HepG2 (cell line): ENCODE measurements around the gene CACNA1D. TPM values are rescaled to one million over a fixed set of nuclear protein-coding genes. Genes with fewer than 3 reads are reported as not detected.

Experiments used
- ARID2 ChIP-seq: sonication (generic); formaldehyde crosslinking; IDR thresholded peaks from 2 replicates; pipeline ENCODE4 v1.8.1; 2022; ENCODE audit warnings: mild to moderate bottlenecking, missing genetic modification reagents, borderline replicate concordance
- ATF1 ChIP-seq: IDR thresholded peaks from 2 replicates; pipeline ENCODE4 v1.6.1; 2016; ENCODE audit warnings: mild to moderate bottlenecking, control low read depth
- DR1 ChIP-seq: sonication (generic); formaldehyde crosslinking; IDR thresholded peaks from 2 replicates; pipeline ENCODE4 v1.8.0; 2021; ENCODE audit warnings: mild to moderate bottlenecking, missing genetic modification reagents, inconsistent platforms
- ETV5 ChIP-seq: IDR thresholded peaks from 2 replicates; pipeline ENCODE4 v1.6.1; 2018; ENCODE audit warnings: missing biosample characterization, missing genetic modification reagents, inconsistent platforms, borderline replicate concordance
- HDAC6 ChIP-seq: fragments of 200-600 bp; sonication (generic); IDR thresholded peaks from 2 replicates; pipeline ENCODE4 v1.7.0; 2017; ENCODE audit warnings: mild to moderate bottlenecking, antibody characterized with exemption, low read length, low read depth
- HMG20A ChIP-seq: IDR thresholded peaks from 2 replicates; pipeline ENCODE4 v1.6.1; 2016; ENCODE audit warnings: borderline replicate concordance
- HNRNPK ChIP-seq: fragments of 200-400 bp; formaldehyde crosslinking; IDR thresholded peaks from 2 replicates; pipeline ENCODE4 v1.6.1; 2018; ENCODE audit warnings: low read length, low read depth, moderate library complexity, mild to moderate bottlenecking; ENCODE audit not compliant: poor library complexity, severe bottlenecking
- MAZ ChIP-seq, 2 experiments: sonication (generic) in 1 of 2; formaldehyde crosslinking in 1 of 2; IDR thresholded peaks; 2 replicates each; pipeline versions ENCODE4 v1.5.0 to v1.6.1; 2012 to 2020; ENCODE audit warnings: low read depth in 2 of 2, mild to moderate bottlenecking in 2 of 2, borderline replicate concordance in 1 of 2, improper control_type of control experiment in 1 of 2, low read length in 1 of 2, missing genetic modification reagents in 1 of 2, moderate library complexity in 1 of 2
- PHF8 ChIP-seq: sonication (generic); formaldehyde crosslinking; IDR thresholded peaks from 2 replicates; pipeline ENCODE4 v1.5.0; 2020; ENCODE audit warnings: missing genetic modification reagents
- RNF2 ChIP-seq: fragments of 450-650 bp; conservative IDR thresholded peaks from 2 replicates; pipeline ENCODE4 v1.6.1; 2016; ENCODE audit warnings: low read depth
- SRSF1 ChIP-seq: fragments of 200-400 bp; formaldehyde crosslinking; optimal IDR thresholded peaks from 2 replicates; pipeline ENCODE3; 2017; ENCODE audit warnings: mild to moderate bottlenecking, low read depth, low read length, moderate library complexity
- SRSF4 ChIP-seq: fragments of 200-400 bp; formaldehyde crosslinking; IDR thresholded peaks from one replicate; pipeline ENCODE4 v1.6.1; 2018; ENCODE audit warnings: mild to moderate bottlenecking, low read depth, low read length, moderate library complexity; ENCODE audit not compliant: poor library complexity, severe bottlenecking
- ZNF253 ChIP-seq: sonication (generic); formaldehyde crosslinking; IDR thresholded peaks from 2 replicates; pipeline ENCODE4 v1.8.0; 2022; ENCODE audit warnings: mild to moderate bottlenecking, missing genetic modification reagents, borderline replicate concordance
- ZNF264 ChIP-seq: sonication (generic); formaldehyde crosslinking; IDR thresholded peaks from 2 replicates; pipeline ENCODE4 v1.4.0; 2020; ENCODE audit warnings: missing genetic modification reagents
- ZNF510 ChIP-seq: sonication (generic); formaldehyde crosslinking; IDR thresholded peaks from 2 replicates; pipeline ENCODE4 v1.4.0; 2020; ENCODE audit warnings: low read depth, mild to moderate bottlenecking, missing genetic modification reagents
- ZNF567 ChIP-seq: sonication (generic); formaldehyde crosslinking; IDR thresholded peaks from 2 replicates; pipeline ENCODE4 v1.8.1; 2023; ENCODE audit warnings: mild to moderate bottlenecking, missing genetic modification reagents, borderline replicate concordance
- ZNF589 ChIP-seq: sonication (generic); formaldehyde crosslinking; conservative IDR thresholded peaks from 2 replicates; pipeline ENCODE4 v1.8.0; 2022; ENCODE audit warnings: mild to moderate bottlenecking, moderate library complexity, missing genetic modification reagents
- ZNF678 ChIP-seq: sonication (generic); formaldehyde crosslinking; IDR thresholded peaks from 2 replicates; pipeline ENCODE4 v1.4.0; 2020; ENCODE audit warnings: mild to moderate bottlenecking, missing genetic modification reagents
- ZNF724P ChIP-seq: sonication (generic); formaldehyde crosslinking; IDR thresholded peaks from 2 replicates; pipeline ENCODE4 v1.8.0; 2022; ENCODE audit warnings: missing genetic modification reagents, borderline replicate concordance
- ZNF782 ChIP-seq: sonication (generic); formaldehyde crosslinking; IDR thresholded peaks from 2 replicates; pipeline ENCODE4 v1.4.0; 2020; ENCODE audit warnings: missing genetic modification reagents, mild to moderate bottlenecking, borderline replicate concordance
- ZNF891 ChIP-seq: sonication (generic); formaldehyde crosslinking; IDR thresholded peaks from 2 replicates; pipeline ENCODE4 v1.5.0; 2020; ENCODE audit warnings: mild to moderate bottlenecking, missing genetic modification reagents
- polyA plus RNA-seq, 8 experiments: library from polyadenylated mRNA; depleted of rRNA in 3 of 8; stranded (reverse) in 7 of 8; unstranded in 1 of 8; fragments of >200 nt; fragmentation: Illumina TruSeq in 4 of 8; extraction: Trizol in 4 of 8; gene quantifications; 2 replicates each; pipeline versions ENCODE4 v1.2.1 to v1.2.3, GENCODE V29; 2011 to 2016; ENCODE audit warnings: low read depth in 4 of 8, missing spikeins in 1 of 8, mixed read lengths in 1 of 8; ENCODE audit not compliant: insufficient read depth in 1 of 8
- total RNA-seq, 5 experiments: library from RNA; depleted of rRNA; stranded (reverse); fragments of >200 nt; fragmentation: Illumina TruSeq; extraction: Trizol; gene quantifications; 2 replicates each; pipeline ENCODE4 v1.2.3, GENCODE V29; 2016; ENCODE audit warnings: low read depth in 1 of 5
- TF ChIP-seq, protein P1 (sequence below): sonication (generic); formaldehyde crosslinking; IDR thresholded peaks from 2 replicates; pipeline ENCODE4 v1.4.0; 2020; ENCODE audit warnings: missing genetic modification reagents
- TF ChIP-seq, protein P2 (sequence below): IDR thresholded peaks from 2 replicates; pipeline ENCODE4 v1.6.1; 2018; ENCODE audit warnings: missing genetic modification reagents, mild to moderate bottlenecking, missing compliant biosample characterization
- TF ChIP-seq, protein P3 (sequence below): sonication (generic); formaldehyde crosslinking; IDR thresholded peaks from 2 replicates; pipeline ENCODE4 v1.4.0; 2020; ENCODE audit warnings: missing genetic modification reagents, borderline replicate concordance

The CACNA1D gene
- total and polyA plus RNA-seq, 2 of the 13 experiments (the other 11 are each of a cell fraction or from before 2014, with no cell fraction given): 0.26 to 0.38 TPM

DNA sequence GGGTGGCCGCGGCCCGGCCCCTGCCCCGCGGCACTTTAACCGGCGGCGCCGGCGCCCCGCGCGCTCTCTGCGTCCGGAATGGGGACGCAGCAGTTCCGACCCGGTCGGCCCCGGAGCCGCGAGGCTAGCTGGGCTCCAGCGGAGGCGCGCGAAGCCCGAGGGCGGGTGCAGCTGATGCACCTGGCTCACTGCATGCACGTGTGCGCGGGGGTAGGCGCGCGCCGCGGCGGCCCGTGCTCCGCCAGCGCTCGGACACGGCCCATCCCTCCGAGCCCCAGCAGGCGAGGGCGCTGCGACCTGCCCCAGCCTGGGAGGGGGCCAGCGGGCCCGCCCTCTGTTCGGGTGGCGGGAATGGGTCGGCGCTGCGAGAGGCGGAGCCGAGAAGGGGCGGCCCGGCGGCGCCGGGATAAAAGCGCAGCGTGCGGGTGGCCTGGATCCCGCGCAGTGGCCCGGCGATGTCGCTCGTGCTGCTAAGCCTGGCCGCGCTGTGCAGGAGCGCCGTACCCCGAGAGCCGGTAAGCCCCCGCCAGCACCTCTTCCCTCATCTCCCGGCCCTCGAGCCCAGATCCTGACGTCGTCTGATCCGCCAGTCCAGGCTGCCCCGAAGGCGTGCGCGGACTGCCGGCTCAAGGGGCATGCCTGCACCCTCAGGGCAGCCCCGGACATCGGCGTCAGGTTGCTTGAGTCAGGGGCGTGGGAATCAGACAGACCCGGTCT, 351.9 kb downstream of the CACNA1D start, which contains the start of the genes CHDH and IL17RB (continued):
- TF ChIP-seq SRSF4: no peak
- no peak for TF ChIP-seq ATF1
- TF ChIP-seq ZNF567 (CRISPR knock-in tag): peak; percentile 50; the same call in 1 of the 2 replicates
- TF ChIP-seq ZNF678 (CRISPR knock-in tag): peak; percentile 82
- TF ChIP-seq ZNF253 (CRISPR knock-in tag): peak; percentile 62; the same call in 1 of the 2 replicates
- TF ChIP-seq, protein P1, sequence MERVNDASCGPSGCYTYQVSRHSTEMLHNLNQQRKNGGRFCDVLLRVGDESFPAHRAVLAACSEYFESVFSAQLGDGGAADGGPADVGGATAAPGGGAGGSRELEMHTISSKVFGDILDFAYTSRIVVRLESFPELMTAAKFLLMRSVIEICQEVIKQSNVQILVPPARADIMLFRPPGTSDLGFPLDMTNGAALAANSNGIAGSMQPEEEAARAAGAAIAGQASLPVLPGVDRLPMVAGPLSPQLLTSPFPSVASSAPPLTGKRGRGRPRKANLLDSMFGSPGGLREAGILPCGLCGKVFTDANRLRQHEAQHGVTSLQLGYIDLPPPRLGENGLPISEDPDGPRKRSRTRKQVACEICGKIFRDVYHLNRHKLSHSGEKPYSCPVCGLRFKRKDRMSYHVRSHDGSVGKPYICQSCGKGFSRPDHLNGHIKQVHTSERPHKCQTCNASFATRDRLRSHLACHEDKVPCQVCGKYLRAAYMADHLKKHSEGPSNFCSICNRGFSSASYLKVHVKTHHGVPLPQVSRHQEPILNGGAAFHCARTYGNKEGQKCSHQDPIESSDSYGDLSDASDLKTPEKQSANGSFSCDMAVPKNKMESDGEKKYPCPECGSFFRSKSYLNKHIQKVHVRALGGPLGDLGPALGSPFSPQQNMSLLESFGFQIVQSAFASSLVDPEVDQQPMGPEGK (CRISPR knock-in tag): peak; percentile 99
- TF ChIP-seq ZNF782 (CRISPR knock-in tag): peak; percentile 81; the same call in 1 of the 2 replicates
- TF ChIP-seq DR1: peak; percentile 99
- TF ChIP-seq HNRNPK: peak; percentile 11
- TF ChIP-seq SRSF1: no peak
- peak; percentile 46 for TF ChIP-seq ETV5
- TF ChIP-seq, protein P2, sequence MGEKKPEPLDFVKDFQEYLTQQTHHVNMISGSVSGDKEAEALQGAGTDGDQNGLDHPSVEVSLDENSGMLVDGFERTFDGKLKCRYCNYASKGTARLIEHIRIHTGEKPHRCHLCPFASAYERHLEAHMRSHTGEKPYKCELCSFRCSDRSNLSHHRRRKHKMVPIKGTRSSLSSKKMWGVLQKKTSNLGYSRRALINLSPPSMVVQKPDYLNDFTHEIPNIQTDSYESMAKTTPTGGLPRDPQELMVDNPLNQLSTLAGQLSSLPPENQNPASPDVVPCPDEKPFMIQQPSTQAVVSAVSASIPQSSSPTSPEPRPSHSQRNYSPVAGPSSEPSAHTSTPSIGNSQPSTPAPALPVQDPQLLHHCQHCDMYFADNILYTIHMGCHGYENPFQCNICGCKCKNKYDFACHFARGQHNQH (CRISPR knock-in tag): peak; percentile 84
- peak; percentile 96; the same call in 1 of the 2 replicates for TF ChIP-seq ZNF510 (CRISPR knock-in tag)
- TF ChIP-seq HMG20A (CRISPR knock-in tag): no peak
- TF ChIP-seq ZNF724P (CRISPR knock-in tag): peak; percentile 91; the same call in 1 of the 2 replicates
- peak; percentile 91 for TF ChIP-seq ZNF589 (CRISPR knock-in tag)
- TF ChIP-seq HDAC6: no peak
- TF ChIP-seq ZNF891 (CRISPR knock-in tag): peak; percentile 84
- TF ChIP-seq, protein P3, sequence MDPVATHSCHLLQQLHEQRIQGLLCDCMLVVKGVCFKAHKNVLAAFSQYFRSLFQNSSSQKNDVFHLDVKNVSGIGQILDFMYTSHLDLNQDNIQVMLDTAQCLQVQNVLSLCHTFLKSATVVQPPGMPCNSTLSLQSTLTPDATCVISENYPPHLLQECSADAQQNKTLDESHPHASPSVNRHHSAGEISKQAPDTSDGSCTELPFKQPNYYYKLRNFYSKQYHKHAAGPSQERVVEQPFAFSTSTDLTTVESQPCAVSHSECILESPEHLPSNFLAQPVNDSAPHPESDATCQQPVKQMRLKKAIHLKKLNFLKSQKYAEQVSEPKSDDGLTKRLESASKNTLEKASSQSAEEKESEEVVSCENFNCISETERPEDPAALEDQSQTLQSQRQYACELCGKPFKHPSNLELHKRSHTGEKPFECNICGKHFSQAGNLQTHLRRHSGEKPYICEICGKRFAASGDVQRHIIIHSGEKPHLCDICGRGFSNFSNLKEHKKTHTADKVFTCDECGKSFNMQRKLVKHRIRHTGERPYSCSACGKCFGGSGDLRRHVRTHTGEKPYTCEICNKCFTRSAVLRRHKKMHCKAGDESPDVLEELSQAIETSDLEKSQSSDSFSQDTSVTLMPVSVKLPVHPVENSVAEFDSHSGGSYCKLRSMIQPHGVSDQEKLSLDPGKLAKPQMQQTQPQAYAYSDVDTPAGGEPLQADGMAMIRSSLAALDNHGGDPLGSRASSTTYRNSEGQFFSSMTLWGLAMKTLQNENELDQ (CRISPR knock-in tag): no peak
- peak; percentile 98 for TF ChIP-seq ARID2 (CRISPR knock-in tag)
- peak; percentile 40 for TF ChIP-seq RNF2
- peak; percentile 76 for TF ChIP-seq PHF8 (CRISPR knock-in tag)
- peak; percentile 15; the same call in 1 of the 2 replicates for TF ChIP-seq ZNF264 (CRISPR knock-in tag)
- TF ChIP-seq MAZ (IDR thresholded peaks at IDR 0.05; ENCODE audit: borderline replicate concordance, low read depth, low read length): peak; percentile 83
- peak; percentile 99 for TF ChIP-seq MAZ (CRISPR knock-in tag; IDR thresholded peaks at IDR 0.05; ENCODE audit: low read depth)
